Measurements from ENCODE around the gene TEX35. TPM values are rescaled to one million over a fixed set of nuclear protein-coding genes. Genes with fewer than 3 reads are reported as not detected.

TEX35 gene
- total RNA-seq, 1 experiment from 2014 or later, result not detected

GRCh38 chr1:178488393-178488792, 24.5 kb upstream of the TEX35 start:
- Histone ChIP-seq H3K9me3 (replicated peaks) (no peaks in the 10 kb centered on the region), H3K27ac (no peak overlapping the region), H3K4me3 (no peak overlapping the region), H3K27me3 (no peaks in the 10 kb centered on the region), H3K36me3 (no peaks in the 10 kb centered on the region), H3K4me1 (no peaks in the 10 kb centered on the region)
- no peak for DNase-seq

GRCh38 chr1:178489399-178489798, 23.5 kb upstream of the TEX35 start:
- no peaks in the 10 kb centered on the region for H3K27me3 ChIP-seq

GRCh38 chr1:178490136-178490535, 22.8 kb upstream of the TEX35 start:
- H3K4me1 ChIP-seq, result no peaks in the 10 kb centered on the region

More at GRCh38 chr1:178489399-178489798, 23.5 kb upstream of the TEX35 start:
- DNase-seq, result no peak
- H3K27ac ChIP-seq, result no peak overlapping the region
- H3K36me3 ChIP-seq, result no peaks in the 10 kb centered on the region
- no peaks in the 10 kb centered on the region for H3K9me3 ChIP-seq (replicated peaks)
- no peaks in the 10 kb centered on the region for H3K4me1 ChIP-seq
- no peak overlapping the region for H3K4me3 ChIP-seq

GRCh38 chr1:178490967-178491366, 21.9 kb upstream of the TEX35 start:
- Histone ChIP-seq H3K27me3 (no peaks in the 10 kb centered on the region), H3K4me3 (no peak overlapping the region), H3K4me1 (no peaks in the 10 kb centered on the region), H3K36me3 (no peaks in the 10 kb centered on the region), H3K9me3 (replicated peaks) (no peaks in the 10 kb centered on the region), H3K27ac (no peak overlapping the region)
- DNase-seq, result no peak

More at GRCh38 chr1:178490136-178490535, 22.8 kb upstream of the TEX35 start:
- Histone ChIP-seq H3K27me3 (no peaks in the 10 kb centered on the region), H3K9me3 (replicated peaks) (no peaks in the 10 kb centered on the region), H3K36me3 (no peaks in the 10 kb centered on the region), H3K27ac (no peak overlapping the region), H3K4me3 (no peak overlapping the region)
- DNase-seq, result no peak

GRCh38 chr1:178491721-178492120, 21.2 kb upstream of the TEX35 start:
- no peak overlapping the region for H3K4me3 ChIP-seq
- no peaks in the 10 kb centered on the region for H3K4me1 ChIP-seq
- H3K36me3 ChIP-seq, result no peaks in the 10 kb centered on the region
- DNase-seq, result no peak
- H3K27ac ChIP-seq, result no peak overlapping the region
- no peaks in the 10 kb centered on the region for H3K9me3 ChIP-seq (replicated peaks)
- H3K27me3 ChIP-seq, result no peaks in the 10 kb centered on the region

GRCh38 chr1:178492341-178492740, 20.6 kb upstream of the TEX35 start:
- no peak for DNase-seq
- Histone ChIP-seq H3K4me3 (no peak overlapping the region), H3K4me1 (no peaks in the 10 kb centered on the region), H3K36me3 (no peaks in the 10 kb centered on the region), H3K27ac (no peak overlapping the region), H3K9me3 (replicated peaks) (no peaks in the 10 kb centered on the region), H3K27me3 (no peaks in the 10 kb centered on the region)

GRCh38 chr1:178493301-178493741, 19.6 kb upstream of the TEX35 start:
- no peaks in the 10 kb centered on the region for H3K27me3 ChIP-seq
- no peak for DNase-seq
- no peaks in the 10 kb centered on the region for H3K36me3 ChIP-seq
- no peak overlapping the region for H3K27ac ChIP-seq
- H3K4me3 ChIP-seq, result no peak overlapping the region
- no peaks in the 10 kb centered on the region for H3K9me3 ChIP-seq (replicated peaks)
- no peaks in the 10 kb centered on the region for H3K4me1 ChIP-seq

GRCh38 chr1:178494569-178494971, 18.3 kb upstream of the TEX35 start:
- Histone ChIP-seq H3K27ac (no peak overlapping the region), H3K4me1 (no peaks in the 10 kb centered on the region), H3K36me3 (no peaks in the 10 kb centered on the region), H3K9me3 (replicated peaks) (no peaks in the 10 kb centered on the region), H3K27me3 (no peaks in the 10 kb centered on the region), H3K4me3 (no peak overlapping the region)
- DNase-seq, result no peak

GRCh38 chr1:178495158-178495557, 17.8 kb upstream of the TEX35 start:
- no peaks in the 10 kb centered on the region for H3K4me1 ChIP-seq

GRCh38 chr1:178495741-178496409, 17.0 kb upstream of the TEX35 start:
- H3K27me3 ChIP-seq, result no peaks in the 10 kb centered on the region
- no peak overlapping the region for H3K27ac ChIP-seq
- H3K9me3 ChIP-seq (replicated peaks), result no peaks in the 10 kb centered on the region
- DNase-seq, result no peak
- H3K4me1 ChIP-seq, result no peaks in the 10 kb centered on the region
- H3K4me3 ChIP-seq, result no peak overlapping the region
- no peaks in the 10 kb centered on the region for H3K36me3 ChIP-seq

More at GRCh38 chr1:178495158-178495557, 17.8 kb upstream of the TEX35 start:
- Histone ChIP-seq H3K27me3 (no peaks in the 10 kb centered on the region), H3K27ac (no peak overlapping the region), H3K4me3 (no peak overlapping the region), H3K36me3 (no peaks in the 10 kb centered on the region), H3K9me3 (replicated peaks) (no peaks in the 10 kb centered on the region)
- no peak for DNase-seq

- Histone ChIP-seq H3K4me3 (no peak within 1 kb of the TSS), H3K27ac (no peak within 1 kb of the TSS), H3K4me1 (no peaks in the 10 kb centered on the region), H3K9me3 (replicated peaks) (no peaks in the 10 kb centered on the region), H3K36me3 (no peaks in the 10 kb centered on the region), H3K27me3 (no peaks in the 10 kb centered on the region)
- DNase-seq, result no peak
These were observed 16.3 kb upstream of the TEX35 start, which contains the start of gene CLEC20A for GRCh38 chr1:178496410-178497135. Gene CLEC20A (minus strand): TSS chr1:178496964. CDS start chr1:178496939, 25 bp downstream.

- Histone ChIP-seq H3K27me3 (no peaks in the 10 kb centered on the region), H3K36me3 (no peaks in the 10 kb centered on the region), H3K9me3 (replicated peaks) (no peaks in the 10 kb centered on the region), H3K27ac (no peak overlapping the region), H3K4me3 (no peak overlapping the region), H3K4me1 (no peaks in the 10 kb centered on the region)
- DNase-seq, result no peak
These were observed 14.9 kb upstream of the TEX35 start for GRCh38 chr1:178497903-178498478.

GRCh38 chr1:178498896-178499675, 13.8 kb upstream of the TEX35 start:
- no peaks in the 10 kb centered on the region for H3K4me1 ChIP-seq

GRCh38 chr1:178500091-178500770, 12.7 kb upstream of the TEX35 start:
- no peak for DNase-seq
- H3K4me1 ChIP-seq, result no peaks in the 10 kb centered on the region
- H3K27me3 ChIP-seq, result no peaks in the 10 kb centered on the region
- H3K9me3 ChIP-seq (replicated peaks), result no peaks in the 10 kb centered on the region
- no peak overlapping the region for H3K27ac ChIP-seq
- no peak overlapping the region for H3K4me3 ChIP-seq
- no peaks in the 10 kb centered on the region for H3K36me3 ChIP-seq

More at GRCh38 chr1:178498896-178499675, 13.8 kb upstream of the TEX35 start:
- Histone ChIP-seq H3K4me3 (no peak overlapping the region), H3K9me3 (replicated peaks) (no peaks in the 10 kb centered on the region), H3K36me3 (no peaks in the 10 kb centered on the region), H3K27me3 (no peaks in the 10 kb centered on the region), H3K27ac (no peak overlapping the region)
- no peak for DNase-seq

Data from SJCRH30 (cell line).